T-cell (primary cell): ENCODE results near the gene FREY1. TPM values are rescaled to one million over a fixed set of nuclear protein-coding genes. Genes with fewer than 3 reads are reported as not detected.

ENCODE experiments used
- ATAC-seq, 4 experiments: fragments of 200-7000 bp in 3 of 4; fragments of 150-1000 bp in 1 of 4; cut with Tn5 transposase; replicated peaks in 1 of 4; 1 replicate in 3 of 4; 2 replicates in 1 of 4; pipeline ENCODE4 v1.10.0; 2021; ENCODE audit warnings: moderate library complexity in 3 of 4, mild to moderate bottlenecking in 2 of 4, moderate number of reproducible peaks in 1 of 4
- CTCF ChIA-PET, 2 donors: fragments of 300-600 bp; sonication (Branson Sonifier 250); formaldehyde crosslinking; loops; one replicate each; lab custom pipeline; 2022; ENCODE audit warnings: antibody characterized with exemption in 2 of 2; lab: Charles Lee
- POLR2A ChIA-PET, 2 donors: fragments of 300-600 bp; sonication (Branson Sonifier 250); formaldehyde crosslinking; loops; one replicate each; lab custom pipeline; 2022; ENCODE audit warnings: antibody characterized with exemption in 2 of 2; lab: Charles Lee
- DNase-seq, 35 experiments: peaks; one replicate each; pipeline versions ENCODE4 v3.0.0 to v3.0.0-alpha.2; 2013 to 2023
- H3K27ac ChIP-seq: one replicate; pipeline ENCODE4 v1.5.1; 2013; ENCODE audit warnings: low read length
- H3K27me3 ChIP-seq, 2 experiments: replicated peaks in 1 of 2; 1 replicate in 1 of 2; 2 replicates in 1 of 2; pipeline versions ENCODE4 v1.6.1 to v1.7.0; 2013; ENCODE audit warnings: low read length in 1 of 2, mixed read lengths in 1 of 2; ENCODE audit not compliant: control insufficient read depth in 2 of 2, insufficient read depth in 2 of 2; ENCODE audit errors: extremely low read depth in 1 of 2
- H3K36me3 ChIP-seq, 2 donors: 1 replicate in 1 of 2; 2 replicates in 1 of 2; pipeline versions ENCODE4 v1.6.1 to v1.7.0; 2013; ENCODE audit warnings: low read length in 1 of 2; ENCODE audit not compliant: control insufficient read depth in 2 of 2, insufficient read depth in 1 of 2; ENCODE audit errors: extremely low read depth in 1 of 2
- H3K4me1 ChIP-seq, 2 experiments: 1 replicate in 1 of 2; 2 replicates in 1 of 2; pipeline versions ENCODE4 v1.6.1 to v1.7.0; 2013; ENCODE audit warnings: low read length in 2 of 2, mixed read lengths in 1 of 2; ENCODE audit not compliant: insufficient read depth in 2 of 2, control insufficient read depth in 1 of 2; ENCODE audit errors: extremely low read depth in 1 of 2
- H3K4me3 ChIP-seq, 2 donors: 1 replicate in 1 of 2; 2 replicates in 1 of 2; pipeline versions ENCODE4 v1.5.1 to v1.7.0; 2013; ENCODE audit warnings: mild to moderate bottlenecking in 2 of 2, low read length in 1 of 2, moderate library complexity in 1 of 2; ENCODE audit not compliant: control insufficient read depth in 1 of 2; ENCODE audit errors: extremely low read depth in 1 of 2
- H3K9me3 ChIP-seq: 2 replicates; pipeline ENCODE4 v1.7.0; 2013
- H3K27ac Mint-ChIP-seq, 2 donors: one replicate each; pipeline ENCODE4 v1.8.0; 2020 to 2021; ENCODE audit warnings: mild to moderate bottlenecking in 2 of 2, mixed read lengths in 2 of 2
- H3K27me3 Mint-ChIP-seq, 2 donors: one replicate each; pipeline ENCODE4 v1.8.0; 2021 to 2022; ENCODE audit warnings: mixed read lengths in 2 of 2
- H3K36me3 Mint-ChIP-seq: one replicate; pipeline ENCODE4 v1.8.0; 2021; ENCODE audit warnings: mixed read lengths
- H3K4me1 Mint-ChIP-seq, 3 donors: one replicate each; pipeline ENCODE4 v1.8.0; 2020 to 2022; ENCODE audit warnings: mixed read lengths in 3 of 3, mild to moderate bottlenecking in 1 of 3
- H3K4me3 Mint-ChIP-seq, 3 donors: one replicate each; pipeline ENCODE4 v1.8.0; 2020 to 2022; ENCODE audit warnings: mild to moderate bottlenecking in 3 of 3, mixed read lengths in 3 of 3, moderate library complexity in 3 of 3
- H3K9me3 Mint-ChIP-seq, 3 donors: one replicate each; pipeline ENCODE4 v1.8.0; 2020 to 2022; ENCODE audit warnings: mixed read lengths in 3 of 3
- WGBS: methylation state at CpG from one replicate; pipeline ENCODE4 v1.1.5; 2013; ENCODE audit warnings: missing lambda C conversion rate; ENCODE audit not compliant: insufficient coverage; 5-methylcytosine and 5-hydroxymethylcytosine counted together
- total RNA-seq, 35 experiments: library from RNA in 6 of 35; stranded (reverse) in 6 of 35; fragments of 120-200 nt in 1 of 35; gene quantifications; one replicate each; pipeline versions ENCODE4 v1.2.1 to v1.2.4 and lab custom pipeline; 2013 to 2026

FREY1 gene
- total RNA-seq, 5 donors from 2014 or later (not counting 1 experiment from before 2014, with no cell fraction given) = 2.5 to 6.8 (median 4.6) TPM

GRCh38 chr11:45881708-45882368, 25.2 kb downstream of the FREY1 start:
- Mint-ChIP-seq H3K27me3 (peaks cover 0 to 2% of the 10 kb centered on the region in 2 donors), H3K9me3 (peaks cover 0 to 3% (median 0%) of the 10 kb centered on the region in 3 donors), H3K4me3 (no peak overlapping the region), H3K4me1 (peaks cover 10 to 16% (median 10%) of the 10 kb centered on the region in 3 donors), H3K36me3 (peaks cover 44% of the 10 kb centered on the region), H3K27ac (no peak overlapping the region)
- ChIA-PET CTCF (no interaction called here), POLR2A (no interaction called here)
- Histone ChIP-seq H3K27ac (no peak overlapping the region), H3K27me3 (peaks cover 0 to 22% of the 10 kb centered on the region in 2 experiments), H3K9me3 (no peaks in the 10 kb centered on the region), H3K4me3 (no peak overlapping the region), H3K36me3 (peaks cover 10 to 36% of the 10 kb centered on the region in 2 donors), H3K4me1 (peaks cover 0 to 15% of the 10 kb centered on the region in 2 experiments)
- ATAC-seq (no peak), DNase-seq (no peak)
- 100% methylated on average over 1 of the region's 6 CpGs for WGBS

GRCh38 chr11:45880772-45881570, 26.1 kb downstream of the FREY1 start:
- 91% methylated on average over 15 of the region's 15 CpGs for WGBS
- H3K27ac Mint-ChIP-seq = no peak overlapping the region

GRCh38 chr11:45879803-45880686, 27.0 kb downstream of the FREY1 start:
- ChIA-PET POLR2A (no interaction called here), CTCF (no interaction called here)
- Mint-ChIP-seq H3K9me3 (peaks cover 0 to 3% (median 0%) of the 10 kb centered on the region in 3 donors), H3K4me3 (no peak overlapping the region), H3K27me3 (no peaks in the 10 kb centered on the region), H3K27ac (no peak overlapping the region), H3K36me3 (peaks cover 60% of the 10 kb centered on the region), H3K4me1 (peaks cover 7 to 13% (median 7%) of the 10 kb centered on the region in 3 donors)
- DNase-seq = no peak
- Histone ChIP-seq H3K4me1 (peaks cover 0 to 5% of the 10 kb centered on the region in 2 experiments), H3K4me3 (no peak overlapping the region), H3K27ac (no peak overlapping the region), H3K27me3 (peaks cover 0 to 10% of the 10 kb centered on the region in 2 experiments), H3K36me3 (peaks cover 10 to 51% of the 10 kb centered on the region in 2 donors), H3K9me3 (no peaks in the 10 kb centered on the region)
- 98% methylated on average over 4 of the region's 7 CpGs for WGBS
- no peak for ATAC-seq

More at GRCh38 chr11:45880772-45881570, 26.1 kb downstream of the FREY1 start:
- CTCF ChIA-PET = no interaction called here
- H3K36me3 Mint-ChIP-seq = peaks cover 53% of the 10 kb centered on the region
- Histone ChIP-seq H3K4me1 (peaks cover 0 to 11% of the 10 kb centered on the region in 2 experiments), H3K9me3 (no peaks in the 10 kb centered on the region), H3K27me3 (peaks cover 0 to 16% of the 10 kb centered on the region in 2 experiments), H3K36me3 (peaks cover 10 to 45% of the 10 kb centered on the region in 2 donors), H3K4me3 (no peak overlapping the region), H3K27ac (no peak overlapping the region)
- peaks cover 0 to 2% of the 10 kb centered on the region in 2 donors for H3K27me3 Mint-ChIP-seq
- ATAC-seq (no peak), DNase-seq (no peak)
- H3K4me3 Mint-ChIP-seq = no peak overlapping the region
- peaks cover 10 to 16% (median 10%) of the 10 kb centered on the region in 3 donors for H3K4me1 Mint-ChIP-seq
- POLR2A ChIA-PET = interaction anchor here in 1 of 2 donors (0.5 kb wide), 1 partner anchor 33 kb away, joined by 5 read pairs; no protein-coding TSS in a partner anchor
- peaks cover 0 to 3% (median 0%) of the 10 kb centered on the region in 3 donors for H3K9me3 Mint-ChIP-seq

GRCh38 chr11:45877845-45878244, 29.2 kb downstream of the FREY1 start:
- no peaks in the 10 kb centered on the region for H3K4me1 Mint-ChIP-seq
- ATAC-seq (no peak), DNase-seq (no peak)
- CTCF ChIA-PET = interaction anchor here in 1 of 2 donors (0.6 kb wide), 1 partner anchor 106 kb away, joined by 3 read pairs; no protein-coding TSS in a partner anchor
- no peak overlapping the region for H3K4me3 Mint-ChIP-seq
- Histone ChIP-seq H3K4me3 (no peak overlapping the region), H3K27me3 (no peaks in the 10 kb centered on the region), H3K27ac (no peak overlapping the region), H3K36me3 (peaks cover 12 to 70% of the 10 kb centered on the region in 2 donors), H3K4me1 (no peaks in the 10 kb centered on the region), H3K9me3 (no peaks in the 10 kb centered on the region)
- H3K9me3 Mint-ChIP-seq = no peaks in the 10 kb centered on the region
- H3K27me3 Mint-ChIP-seq = no peaks in the 10 kb centered on the region
- POLR2A ChIA-PET = interaction anchor here in 1 of 2 donors (0.6 kb wide), 1 partner anchor 82 kb away, joined by 3 read pairs; no protein-coding TSS in a partner anchor
- H3K27ac Mint-ChIP-seq = no peak overlapping the region
- peaks cover 76% of the 10 kb centered on the region for H3K36me3 Mint-ChIP-seq
- WGBS = 83% methylated on average over 1 of the region's 3 CpGs

- Mint-ChIP-seq H3K4me1 (no peaks in the 10 kb centered on the region), H3K27ac (no peak overlapping the region), H3K36me3 (peaks cover 73% of the 10 kb centered on the region), H3K4me3 (no peak overlapping the region), H3K9me3 (no peaks in the 10 kb centered on the region), H3K27me3 (no peaks in the 10 kb centered on the region)
- Histone ChIP-seq H3K27ac (no peak overlapping the region), H3K4me1 (no peaks in the 10 kb centered on the region), H3K9me3 (no peaks in the 10 kb centered on the region), H3K27me3 (no peaks in the 10 kb centered on the region), H3K36me3 (peaks cover 15 to 77% of the 10 kb centered on the region in 2 donors), H3K4me3 (no peak overlapping the region)
- ATAC-seq (no peak), DNase-seq (no peak)
- WGBS = no CpG with 5 or more reads among the region's 8 CpGs
- POLR2A ChIA-PET = interaction anchor here in 1 of 2 donors (0.6 kb wide), 1 partner anchor 81 kb away, joined by 3 read pairs; no protein-coding TSS in a partner anchor
- CTCF ChIA-PET = no interaction called here
These were observed 29.9 kb downstream of the FREY1 start for GRCh38 chr11:45877221-45877620.
